ENCODE results near the gene STX8. TPM values are rescaled to one million over a fixed set of nuclear protein-coding genes. Genes with fewer than 3 reads are reported as not detected.

Gene STX8
- total RNA-seq, 1 experiment from 2014 or later, result 38.8 TPM

- Histone ChIP-seq H2AFZ (ENCODE audit: low read depth, low read length, poor library complexity, severe bottlenecking) (no peak overlapping the region), H3K36me3 (ENCODE audit: control insufficient read depth in 1 of 2, insufficient read depth in 2 of 2, low read length in 2 of 2) (no peaks in the 10 kb centered on the region), H4K20me1 (ENCODE audit: insufficient read depth) (no peaks in the 10 kb centered on the region), H3K9me3 (ENCODE audit: control insufficient read depth in 1 of 2, insufficient read depth in 1 of 2, low read depth in 1 of 2, low read length in 2 of 2) (no peaks in the 10 kb centered on the region), H3K79me2 (ENCODE audit: insufficient read depth, low read length) (no peaks in the 10 kb centered on the region), H3K9ac (ENCODE audit: low read length) (no peak overlapping the region), H3K27ac (ENCODE audit: low read depth, low read length) (no peak overlapping the region), H3K4me1 (ENCODE audit: control insufficient read depth in 1 of 2, insufficient read depth in 2 of 2, low read length in 2 of 2) (no peaks in the 10 kb centered on the region), H3K4me2 (ENCODE audit: low read length) (no peak overlapping the region), H3K9me2 (ENCODE audit: insufficient read depth) (no peaks in the 10 kb centered on the region), H3K27me3 (ENCODE audit: insufficient read depth, low read length) (no peaks in the 10 kb centered on the region), H3K4me3 (replicated peaks in 1 of 2; ENCODE audit: low read depth in 1 of 2, low read length in 2 of 2) (no peak overlapping the region)
- ATAC-seq, result no peak
- DNase-seq (ENCODE audit: low read depth, low spot score), result no peak
- ChIA-PET RAD21 (ENCODE audit: low non-redundant PET in 1 of 2, low total read pairs in 2 of 2, uncharacterized antibody in 2 of 2, unreplicated experiment in 2 of 2) (no interaction called here), CTCF (no interaction called here), POLR2A (no interaction called here)
- intact Hi-C loops (cut with micrococcal nuclease), result no loop called here
- TF ChIP-seq, protein P1, sequence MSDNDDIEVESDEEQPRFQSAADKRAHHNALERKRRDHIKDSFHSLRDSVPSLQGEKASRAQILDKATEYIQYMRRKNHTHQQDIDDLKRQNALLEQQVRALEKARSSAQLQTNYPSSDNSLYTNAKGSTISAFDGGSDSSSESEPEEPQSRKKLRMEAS (IDR thresholded peaks at IDR 0.05), result no peak
- TF ChIP-seq RAD21 (IDR thresholded peaks at IDR 0.05; ENCODE audit: low read depth), result no peak
- BruUV-seq (replicated peaks), result no TSS peak
Measured at GRCh38 chr17:9233761-9234160, 341.9 kb downstream of the STX8 start.

GRCh38 chr17:9233271-9233599 is 342.4 kb downstream of the STX8 start:
- CTCF ChIA-PET, result no interaction called here
- no peaks in the 10 kb centered on the region for H3K9me3 ChIP-seq (ENCODE audit: control insufficient read depth in 1 of 2, insufficient read depth in 1 of 2, low read depth in 1 of 2, low read length in 2 of 2)
- H3K9me2 ChIP-seq (ENCODE audit: insufficient read depth), result no peaks in the 10 kb centered on the region
- ATAC-seq (no peak), DNase-seq (ENCODE audit: low read depth, low spot score) (no peak)
- H3K4me1 ChIP-seq (ENCODE audit: control insufficient read depth in 1 of 2, insufficient read depth in 2 of 2, low read length in 2 of 2), result no peaks in the 10 kb centered on the region
- H3K4me2 ChIP-seq (ENCODE audit: low read length), result no peak overlapping the region
- no peak overlapping the region for H3K4me3 ChIP-seq (replicated peaks in 1 of 2; ENCODE audit: low read depth in 1 of 2, low read length in 2 of 2)
- no TSS peak for BruUV-seq (replicated peaks)
- H3K27me3 ChIP-seq (ENCODE audit: insufficient read depth, low read length), result no peaks in the 10 kb centered on the region
- no peak overlapping the region for H3K27ac ChIP-seq (ENCODE audit: low read depth, low read length)
- H3K36me3 ChIP-seq (ENCODE audit: control insufficient read depth in 1 of 2, insufficient read depth in 2 of 2, low read length in 2 of 2), result no peaks in the 10 kb centered on the region
- POLR2A ChIA-PET, result no interaction called here
- intact Hi-C loops (cut with micrococcal nuclease), result no loop called here
- H3K79me2 ChIP-seq (ENCODE audit: insufficient read depth, low read length), result no peaks in the 10 kb centered on the region
- H4K20me1 ChIP-seq (ENCODE audit: insufficient read depth), result no peaks in the 10 kb centered on the region
- RAD21 ChIA-PET (ENCODE audit: low non-redundant PET in 1 of 2, low total read pairs in 2 of 2, uncharacterized antibody in 2 of 2, unreplicated experiment in 2 of 2), result no interaction called here
- no peak overlapping the region for H3K9ac ChIP-seq (ENCODE audit: low read length)
- H2AFZ ChIP-seq (ENCODE audit: low read depth, low read length, poor library complexity, severe bottlenecking), result no peak overlapping the region
- TF ChIP-seq TCF7L2 (IDR thresholded peaks at IDR 0.05; ENCODE audit: borderline replicate concordance, extremely low read depth, insufficient read depth, insufficient read length) (no peak), ATF3 (IDR thresholded peaks at IDR 0.05) (no peak), SP1 (IDR thresholded peaks at IDR 0.05; ENCODE audit: low read depth) (no peak), FOSL1 (IDR thresholded peaks at IDR 0.05; ENCODE audit: low read depth) (no peak), JUND (IDR thresholded peaks at IDR 0.05) (no peak), CBX3 (IDR thresholded peaks at IDR 0.05; ENCODE audit: low read depth) (no peak), SRF (IDR thresholded peaks at IDR 0.05; ENCODE audit: low read depth) (no peak), EZH2phosphoT487 (IDR thresholded peaks at IDR 0.05; ENCODE audit: borderline replicate concordance) (no peak), EZH2 (IDR thresholded peaks at IDR 0.05) (no peak), YY1 (IDR thresholded peaks at IDR 0.05; ENCODE audit: extremely low read depth, insufficient replicate concordance, low read depth, low read length) (no peak), SIN3A (IDR thresholded peaks at IDR 0.05; ENCODE audit: low read depth) (no peak), REST (IDR thresholded peaks at IDR 0.05; ENCODE audit: low read depth) (no peak), ELF1 (IDR thresholded peaks at IDR 0.05; ENCODE audit: borderline replicate concordance, low read depth) (no peak)
- TF ChIP-seq, protein P2, sequence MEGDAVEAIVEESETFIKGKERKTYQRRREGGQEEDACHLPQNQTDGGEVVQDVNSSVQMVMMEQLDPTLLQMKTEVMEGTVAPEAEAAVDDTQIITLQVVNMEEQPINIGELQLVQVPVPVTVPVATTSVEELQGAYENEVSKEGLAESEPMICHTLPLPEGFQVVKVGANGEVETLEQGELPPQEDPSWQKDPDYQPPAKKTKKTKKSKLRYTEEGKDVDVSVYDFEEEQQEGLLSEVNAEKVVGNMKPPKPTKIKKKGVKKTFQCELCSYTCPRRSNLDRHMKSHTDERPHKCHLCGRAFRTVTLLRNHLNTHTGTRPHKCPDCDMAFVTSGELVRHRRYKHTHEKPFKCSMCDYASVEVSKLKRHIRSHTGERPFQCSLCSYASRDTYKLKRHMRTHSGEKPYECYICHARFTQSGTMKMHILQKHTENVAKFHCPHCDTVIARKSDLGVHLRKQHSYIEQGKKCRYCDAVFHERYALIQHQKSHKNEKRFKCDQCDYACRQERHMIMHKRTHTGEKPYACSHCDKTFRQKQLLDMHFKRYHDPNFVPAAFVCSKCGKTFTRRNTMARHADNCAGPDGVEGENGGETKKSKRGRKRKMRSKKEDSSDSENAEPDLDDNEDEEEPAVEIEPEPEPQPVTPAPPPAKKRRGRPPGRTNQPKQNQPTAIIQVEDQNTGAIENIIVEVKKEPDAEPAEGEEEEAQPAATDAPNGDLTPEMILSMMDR (IDR thresholded peaks at IDR 0.05 in 2 of 3, conservative IDR thresholded peaks at IDR 0.05 in 1 of 3; ENCODE audit: borderline replicate concordance in 1 of 3, insufficient read depth in 1 of 3, low read depth in 2 of 3, low read length in 2 of 3), result no peak
- TF ChIP-seq, protein P1 (IDR thresholded peaks at IDR 0.05), result no peak
